Activated T-cell treated with anti-CD3 and anti-CD28 coated beads, Interleukin-2, amount 50 U/mL, for 72 hours (primary cell): ENCODE data around the gene ITGB8. TPM values are rescaled to one million over a fixed set of nuclear protein-coding genes. Genes with fewer than 3 reads are reported as not detected.

Experiments used
- ATAC-seq, 2 donors: fragments of 150-1000 bp; cut with Tn5 transposase; replicated peaks in 1 of 2; 2 replicates each; pipeline ENCODE4 v1.10.0; 2021; ENCODE audit warnings: moderate library complexity in 2 of 2, mild to moderate bottlenecking in 1 of 2
- DNase-seq, 2 donors: peaks; one replicate each; pipeline ENCODE4 v3.0.0; 2021 to 2022; ENCODE audit warnings: mixed read lengths in 1 of 2
- H3K27ac Mint-ChIP-seq: one replicate; pipeline ENCODE4 v1.8.0; 2022; ENCODE audit warnings: mild to moderate bottlenecking, moderate library complexity, mixed read lengths
- H3K27me3 Mint-ChIP-seq: one replicate; pipeline ENCODE4 v1.8.0; 2022; ENCODE audit warnings: low read depth, mixed read lengths
- H3K36me3 Mint-ChIP-seq, 2 donors: one replicate each; pipeline ENCODE4 v1.8.0; 2022; ENCODE audit warnings: mixed read lengths in 2 of 2, mild to moderate bottlenecking in 1 of 2; ENCODE audit not compliant: insufficient read depth in 2 of 2
- H3K4me1 Mint-ChIP-seq: one replicate; pipeline ENCODE4 v1.8.0; 2022; ENCODE audit warnings: low read depth, mixed read lengths
- H3K4me3 Mint-ChIP-seq, 2 donors: one replicate each; pipeline ENCODE4 v1.8.0; 2022; ENCODE audit warnings: mild to moderate bottlenecking in 2 of 2, mixed read lengths in 2 of 2, moderate library complexity in 2 of 2
- H3K9me3 Mint-ChIP-seq, 2 donors: one replicate each; pipeline ENCODE4 v1.8.0; 2022; ENCODE audit warnings: mixed read lengths in 2 of 2
- total RNA-seq, 2 donors: library from RNA; stranded (reverse); gene quantifications; one replicate each; pipeline ENCODE4 v1.2.3, GENCODE V29; 2022

Gene ITGB8
- total RNA-seq, 2 donors from 2014 or later, result 0.02 TPM; not detected in 1

DNA sequence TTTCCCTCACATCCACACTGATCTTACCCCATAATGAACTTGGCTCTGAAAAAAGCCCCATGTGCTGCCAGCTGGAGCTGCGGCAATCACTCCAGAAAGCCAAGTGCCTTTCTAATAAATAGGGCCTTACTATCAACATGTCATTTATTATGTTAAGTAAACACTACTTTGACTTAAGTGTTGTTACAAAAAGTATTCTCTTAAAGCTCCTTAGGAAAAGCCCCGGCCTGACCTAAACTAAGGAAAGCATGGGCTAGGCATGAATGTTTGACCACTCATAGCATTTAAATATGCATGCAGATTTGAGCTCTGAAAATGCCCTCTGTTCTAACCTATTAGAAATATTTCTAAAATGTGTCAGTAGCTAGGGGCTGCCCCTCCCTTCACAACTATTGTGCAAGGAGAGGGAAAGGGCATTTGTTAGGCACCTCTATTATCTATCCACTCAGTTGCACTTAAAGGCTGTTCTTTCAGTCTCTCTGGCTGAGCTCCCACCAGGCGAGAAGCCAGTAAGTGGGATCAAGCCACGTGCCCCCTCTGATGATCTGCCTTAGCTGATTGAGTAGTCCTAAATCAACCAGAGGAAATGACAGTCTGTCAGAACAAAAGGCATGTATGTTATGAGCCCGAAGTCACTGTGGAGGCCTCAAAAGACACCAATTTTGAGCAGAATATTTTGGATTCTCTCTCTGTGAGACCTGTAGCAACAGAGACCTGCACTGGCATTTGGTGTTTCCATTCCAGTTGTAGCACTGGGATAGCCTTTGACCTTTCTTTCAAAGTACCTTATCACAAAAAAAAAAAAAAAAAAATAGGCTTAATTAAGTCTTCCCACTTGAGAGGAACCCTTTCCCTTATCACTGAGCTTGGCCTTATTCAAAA, 77.1 kb downstream of the ITGB8 start:
- ATAC-seq, result no peak
- Mint-ChIP-seq H3K27ac (no peak overlapping the region), H3K4me3 (no peak overlapping the region), H3K9me3 (no peaks in the 10 kb centered on the region), H3K27me3 (no peaks in the 10 kb centered on the region), H3K4me1 (no peaks in the 10 kb centered on the region), H3K36me3 (no peaks in the 10 kb centered on the region)
- no peak for DNase-seq

DNA sequence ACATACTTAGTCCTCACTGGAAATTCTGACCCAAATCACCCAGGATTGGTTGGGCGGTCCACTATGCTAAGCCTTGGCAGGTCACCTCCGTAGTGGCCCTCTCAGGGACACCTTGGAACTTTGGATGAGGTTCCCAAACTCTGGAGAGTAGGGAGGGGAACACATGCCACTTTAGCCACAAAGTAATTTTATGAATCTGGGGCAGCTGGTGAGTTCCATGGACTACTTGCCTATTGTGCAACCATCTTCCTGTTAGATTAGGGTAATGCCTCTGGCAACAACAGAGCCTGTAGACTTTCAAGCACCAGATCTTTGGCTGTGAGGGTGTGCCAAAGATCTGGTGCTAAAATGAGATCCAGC, 77.7 kb downstream of the ITGB8 start:
- no peak overlapping the region for H3K4me3 Mint-ChIP-seq
- H3K36me3 Mint-ChIP-seq, result no peaks in the 10 kb centered on the region
- no peak overlapping the region for H3K27ac Mint-ChIP-seq
- no peaks in the 10 kb centered on the region for H3K27me3 Mint-ChIP-seq
- ATAC-seq, result no peak
- H3K9me3 Mint-ChIP-seq, result no peaks in the 10 kb centered on the region
- H3K4me1 Mint-ChIP-seq, result no peaks in the 10 kb centered on the region
- DNase-seq, result no peak

DNA sequence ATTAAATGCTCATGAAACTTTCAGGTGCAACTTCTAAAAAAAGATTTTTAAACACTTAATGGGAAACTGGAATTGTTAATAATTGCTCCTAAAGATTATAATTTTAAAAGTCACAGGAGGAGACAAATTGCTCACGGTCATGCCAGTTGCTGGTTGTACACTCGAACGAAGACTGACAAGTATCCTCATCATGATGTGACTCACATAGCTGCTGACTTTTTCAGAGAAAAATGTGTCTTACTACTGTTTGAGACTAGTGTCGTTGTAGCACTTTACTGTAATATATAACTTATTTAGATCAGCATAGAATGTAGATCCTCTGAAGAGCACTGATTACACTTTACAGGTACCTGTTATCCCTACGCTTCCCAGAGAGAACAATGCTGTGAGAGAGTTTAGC, 79.3 kb downstream of the ITGB8 start:
- no peak overlapping the region for H3K27ac Mint-ChIP-seq
- ATAC-seq (no peak), DNase-seq (no peak)
- no peaks in the 10 kb centered on the region for H3K9me3 Mint-ChIP-seq
- no peaks in the 10 kb centered on the region for H3K36me3 Mint-ChIP-seq
- H3K4me1 Mint-ChIP-seq, result no peaks in the 10 kb centered on the region
- H3K4me3 Mint-ChIP-seq, result no peak overlapping the region
- H3K27me3 Mint-ChIP-seq, result no peaks in the 10 kb centered on the region

DNA sequence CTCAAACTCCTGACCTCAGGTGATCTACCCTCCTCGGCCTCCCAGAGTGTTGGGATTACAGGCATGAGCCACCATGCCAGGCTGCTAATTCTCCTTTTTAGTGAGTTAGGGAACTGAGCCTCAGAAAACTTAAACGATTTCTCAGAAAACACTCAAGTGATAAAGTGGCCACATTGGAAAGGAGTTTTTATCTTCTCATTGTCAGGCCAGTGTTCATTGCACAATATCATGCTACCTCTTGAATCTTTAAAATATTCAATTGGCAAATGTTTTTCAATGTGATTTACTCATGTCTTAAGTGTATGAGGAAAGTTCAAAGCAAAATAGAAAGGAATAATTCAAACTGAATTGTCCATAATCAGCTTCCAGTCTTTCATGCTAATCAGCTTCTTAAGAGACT, 80.7 kb downstream of the ITGB8 start:
- no peaks in the 10 kb centered on the region for H3K9me3 Mint-ChIP-seq
- H3K4me3 Mint-ChIP-seq, result no peak overlapping the region
- H3K4me1 Mint-ChIP-seq, result no peaks in the 10 kb centered on the region
- no peak overlapping the region for H3K27ac Mint-ChIP-seq
- H3K36me3 Mint-ChIP-seq, result no peaks in the 10 kb centered on the region
- ATAC-seq (no peak), DNase-seq (no peak)
- H3K27me3 Mint-ChIP-seq, result no peaks in the 10 kb centered on the region

DNA sequence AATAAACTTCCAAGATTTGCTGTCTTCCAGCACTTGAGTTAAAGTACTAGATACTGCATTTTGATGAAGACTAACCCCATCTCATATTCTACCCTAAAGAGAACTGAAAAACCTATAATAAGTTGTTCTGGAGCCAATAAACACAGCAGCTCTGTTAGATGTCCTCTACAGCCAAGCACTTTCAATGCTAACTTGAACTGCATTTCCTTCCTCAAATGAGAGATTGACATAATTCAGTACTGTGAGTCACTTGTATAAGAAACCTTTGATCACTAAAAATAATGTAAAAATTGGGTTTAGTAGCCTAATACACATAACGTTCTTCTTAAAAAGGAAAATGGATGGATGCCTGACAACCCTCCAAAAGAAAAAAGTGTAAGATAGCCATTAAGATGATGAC, 81.3 kb downstream of the ITGB8 start:
- Mint-ChIP-seq H3K9me3 (no peaks in the 10 kb centered on the region), H3K27ac (no peak overlapping the region), H3K27me3 (no peaks in the 10 kb centered on the region), H3K4me3 (no peak overlapping the region), H3K36me3 (no peaks in the 10 kb centered on the region), H3K4me1 (no peaks in the 10 kb centered on the region)
- DNase-seq, result no peak
- ATAC-seq, result no peak

DNA sequence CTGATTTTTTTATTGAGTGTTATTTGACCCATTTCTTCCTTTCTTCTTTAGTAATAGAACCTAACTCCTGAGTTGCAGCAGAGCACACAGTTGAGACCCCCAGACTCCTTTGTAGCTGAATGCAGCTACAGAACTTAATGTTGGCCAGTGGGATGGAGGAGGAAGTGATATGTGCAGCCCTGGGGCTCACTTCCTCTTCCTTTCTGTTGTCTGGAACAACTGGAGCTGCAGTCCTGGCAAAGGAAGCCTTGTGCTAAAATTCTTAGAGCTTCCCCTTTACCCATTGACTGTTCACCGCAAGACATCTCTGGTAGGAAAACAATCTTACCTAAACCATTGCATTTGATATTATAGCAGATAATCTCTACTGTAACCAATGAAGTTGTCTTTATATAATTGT, 86.6 kb downstream of the ITGB8 start:
- Mint-ChIP-seq H3K27ac (no peak overlapping the region), H3K36me3 (no peaks in the 10 kb centered on the region), H3K27me3 (no peaks in the 10 kb centered on the region), H3K9me3 (no peaks in the 10 kb centered on the region), H3K4me1 (no peaks in the 10 kb centered on the region), H3K4me3 (no peak overlapping the region)
- DNase-seq (no peak), ATAC-seq (no peak)

GRCh38 chr7:20417675-20418382, 87.1 kb downstream of the ITGB8 start:
- Mint-ChIP-seq H3K4me1 (no peaks in the 10 kb centered on the region), H3K27me3 (no peaks in the 10 kb centered on the region), H3K4me3 (no peak overlapping the region), H3K9me3 (no peaks in the 10 kb centered on the region), H3K27ac (no peak overlapping the region), H3K36me3 (no peaks in the 10 kb centered on the region)
- ATAC-seq (no peak), DNase-seq (no peak)

- H3K4me3 Mint-ChIP-seq, result no peak overlapping the region
- H3K4me1 Mint-ChIP-seq, result no peaks in the 10 kb centered on the region
- no peak for ATAC-seq
- H3K36me3 Mint-ChIP-seq, result no peaks in the 10 kb centered on the region
- no peak overlapping the region for H3K27ac Mint-ChIP-seq
- H3K9me3 Mint-ChIP-seq, result no peaks in the 10 kb centered on the region
- H3K27me3 Mint-ChIP-seq, result no peaks in the 10 kb centered on the region
- DNase-seq, result no peak
Measured at GRCh38 chr7:20424500-20424899, 93.8 kb downstream of the ITGB8 start.

DNA sequence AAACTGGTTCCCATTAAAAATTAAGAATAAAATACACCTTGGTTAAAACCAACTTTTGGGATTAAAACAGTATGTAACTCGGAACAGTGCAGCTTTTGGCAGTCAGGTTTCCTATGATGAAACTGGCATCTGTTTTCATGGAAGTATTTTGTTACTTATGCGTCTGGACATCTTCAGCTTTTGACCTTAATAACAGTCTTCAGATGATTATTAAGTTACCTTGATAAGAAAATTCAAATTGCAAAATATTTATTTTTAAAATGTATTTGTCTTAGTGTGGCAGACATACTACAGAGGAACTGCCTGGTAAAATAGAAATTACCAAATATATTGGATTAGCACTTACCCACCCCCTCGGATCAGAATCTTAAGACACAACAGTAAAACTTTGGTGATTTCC, 100.0 kb downstream of the ITGB8 start:
- H3K36me3 Mint-ChIP-seq, result no peaks in the 10 kb centered on the region

GRCh38 chr7:20431146-20431545, 100.4 kb downstream of the ITGB8 start:
- H3K27ac Mint-ChIP-seq, result no peak overlapping the region
- no peaks in the 10 kb centered on the region for H3K27me3 Mint-ChIP-seq
- DNase-seq, result no peak
- ATAC-seq, result no peak
- no peaks in the 10 kb centered on the region for H3K36me3 Mint-ChIP-seq
- H3K4me1 Mint-ChIP-seq, result no peaks in the 10 kb centered on the region
- H3K4me3 Mint-ChIP-seq, result no peak overlapping the region
- no peaks in the 10 kb centered on the region for H3K9me3 Mint-ChIP-seq

More for the DNA sequence above, 100.0 kb downstream of the ITGB8 start:
- no peak overlapping the region for H3K27ac Mint-ChIP-seq
- H3K4me1 Mint-ChIP-seq, result no peaks in the 10 kb centered on the region
- no peaks in the 10 kb centered on the region for H3K9me3 Mint-ChIP-seq
- H3K27me3 Mint-ChIP-seq, result no peaks in the 10 kb centered on the region
- no peak overlapping the region for H3K4me3 Mint-ChIP-seq
- DNase-seq, result no peak
- no peak for ATAC-seq

GRCh38 chr7:20432071-20432470, 101.4 kb downstream of the ITGB8 start:
- H3K27ac Mint-ChIP-seq, result no peak overlapping the region
- H3K4me3 Mint-ChIP-seq, result no peak overlapping the region
- H3K4me1 Mint-ChIP-seq, result no peaks in the 10 kb centered on the region
- H3K27me3 Mint-ChIP-seq, result no peaks in the 10 kb centered on the region
- H3K36me3 Mint-ChIP-seq, result no peaks in the 10 kb centered on the region
- ATAC-seq (no peak), DNase-seq (no peak)
- H3K9me3 Mint-ChIP-seq, result no peaks in the 10 kb centered on the region

- no peaks in the 10 kb centered on the region for H3K4me1 Mint-ChIP-seq
- H3K27ac Mint-ChIP-seq, result no peak overlapping the region
- H3K27me3 Mint-ChIP-seq, result no peaks in the 10 kb centered on the region
- no peaks in the 10 kb centered on the region for H3K9me3 Mint-ChIP-seq
- ATAC-seq (no peak), DNase-seq (no peak)
- no peaks in the 10 kb centered on the region for H3K36me3 Mint-ChIP-seq
- no peak overlapping the region for H3K4me3 Mint-ChIP-seq
Measured at GRCh38 chr7:20435305-20435704, 104.6 kb downstream of the ITGB8 start.

DNA sequence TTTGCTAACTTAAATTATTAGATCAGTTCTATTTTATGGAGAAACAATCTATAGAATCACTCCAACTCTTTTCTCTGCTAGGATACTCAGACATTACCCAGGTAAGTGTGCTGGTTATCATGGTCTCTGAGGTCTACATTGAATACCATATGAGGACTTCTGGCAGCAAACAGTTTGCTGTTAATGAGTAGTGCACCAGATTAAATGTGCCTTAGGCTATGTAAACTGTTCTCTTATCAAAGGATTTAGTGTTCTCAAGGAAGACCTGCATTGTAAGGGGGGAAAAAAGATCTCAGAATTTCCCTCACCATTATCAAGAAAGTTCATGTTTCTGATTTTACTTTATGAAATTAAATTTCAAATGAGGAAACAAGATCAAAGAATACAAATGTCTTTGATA, 107.5 kb downstream of the ITGB8 start:
- Mint-ChIP-seq H3K36me3 (no peaks in the 10 kb centered on the region), H3K9me3 (peaks cover 0 to under 1% of the 10 kb centered on the region in 2 donors), H3K27ac (no peak overlapping the region), H3K4me1 (no peaks in the 10 kb centered on the region), H3K27me3 (no peaks in the 10 kb centered on the region), H3K4me3 (no peak overlapping the region)
- ATAC-seq, result no peak
- DNase-seq, result no peak
